HFFc6 (cell line): Measurements from ENCODE around the gene KRT9. TPM values are rescaled to one million over a fixed set of nuclear protein-coding genes. Genes with fewer than 3 reads are reported as not detected.

Source experiments
- DNase-seq: peaks from one replicate; pipeline ENCODE4 v3.0.0-alpha.2; 2018
- H3K27ac Mint-ChIP-seq: 2 replicates; pipeline ENCODE4 v1.8.0; 2020; ENCODE audit warnings: mild to moderate bottlenecking, mixed read lengths
- H3K27me3 Mint-ChIP-seq: 2 replicates; pipeline ENCODE4 v1.8.0; 2021; ENCODE audit warnings: mild to moderate bottlenecking, moderate library complexity, mixed read lengths; ENCODE audit not compliant: insufficient read depth
- H3K36me3 Mint-ChIP-seq: 2 replicates; pipeline ENCODE4 v1.8.0; 2021; ENCODE audit warnings: low read depth, mixed read lengths
- H3K4me1 Mint-ChIP-seq: 2 replicates; pipeline ENCODE4 v1.8.0; 2020; ENCODE audit warnings: low read depth, mixed read lengths
- H3K4me3 Mint-ChIP-seq: 2 replicates; pipeline ENCODE4 v1.8.0; 2020; ENCODE audit warnings: mild to moderate bottlenecking, moderate library complexity, mixed read lengths
- H3K9me3 Mint-ChIP-seq: 2 replicates; pipeline ENCODE4 v1.8.0; 2020; ENCODE audit warnings: mild to moderate bottlenecking, mixed read lengths
- CTCF ChIP-seq: fragments of 200-600 bp; sonication (generic); IDR thresholded peaks from 2 replicates; pipeline ENCODE4 v1.5.0; 2021; ENCODE audit warnings: antibody characterized with exemption, mild to moderate bottlenecking
- total RNA-seq, 6 experiments: library from RNA; stranded (reverse); fragmentation: NEBNext Ultra II Directional; extraction: Animal tissue kit (Norgen Biotek cat#: 25700); gene quantifications; 2 replicates in 1 of 6; 3 replicates in 5 of 6; pipeline ENCODE4 v1.2.3, GENCODE V29; 2021

KRT9 gene
- total RNA-seq, 6 experiments from 2014 or later, result not detected

- H3K27me3 Mint-ChIP-seq, result peaks cover 56% of the 10 kb centered on the region
Observed at GRCh38 chr17:41565338-41565737, 6.5 kb downstream of the KRT9 start.

GRCh38 chr17:41563607-41564170, 8.2 kb downstream of the KRT9 start:
- Mint-ChIP-seq H3K36me3 (no peaks in the 10 kb centered on the region), H3K9me3 (no peaks in the 10 kb centered on the region), H3K27me3 (peaks cover 44% of the 10 kb centered on the region), H3K4me3 (no peak overlapping the region), H3K27ac (no peak overlapping the region), H3K4me1 (peaks cover 12% of the 10 kb centered on the region)
- TF ChIP-seq CTCF, result no peak
- DNase-seq, result no peak

More at GRCh38 chr17:41565338-41565737, 6.5 kb downstream of the KRT9 start:
- Mint-ChIP-seq H3K4me3 (no peak overlapping the region), H3K36me3 (no peaks in the 10 kb centered on the region), H3K27ac (no peak overlapping the region), H3K4me1 (no peaks in the 10 kb centered on the region), H3K9me3 (no peaks in the 10 kb centered on the region)
- no peak for TF ChIP-seq CTCF
- DNase-seq, result no peak

- Mint-ChIP-seq H3K4me1 (peaks cover 16% of the 10 kb centered on the region), H3K27me3 (peaks cover 34% of the 10 kb centered on the region), H3K36me3 (no peaks in the 10 kb centered on the region), H3K9me3 (no peaks in the 10 kb centered on the region), H3K4me3 (no peak overlapping the region), H3K27ac (no peak overlapping the region)
- DNase-seq, result no peak
- no peak for TF ChIP-seq CTCF
Observed at GRCh38 chr17:41561554-41561953, 10.3 kb downstream of the KRT9 start.

GRCh38 chr17:41559548-41559947, 12.3 kb downstream of the KRT9 start:
- Mint-ChIP-seq H3K4me3 (no peak overlapping the region), H3K4me1 (peaks cover 21% of the 10 kb centered on the region), H3K27ac (no peak overlapping the region), H3K27me3 (peaks cover 31% of the 10 kb centered on the region), H3K9me3 (no peaks in the 10 kb centered on the region), H3K36me3 (no peaks in the 10 kb centered on the region)
- peak; percentile 16 for DNase-seq
- TF ChIP-seq CTCF, result no peak

- no peak for DNase-seq
- H3K9me3 Mint-ChIP-seq, result no peaks in the 10 kb centered on the region
- H3K4me3 Mint-ChIP-seq, result no peak overlapping the region
- no peak overlapping the region for H3K27ac Mint-ChIP-seq
- TF ChIP-seq CTCF, result no peak
- no peaks in the 10 kb centered on the region for H3K36me3 Mint-ChIP-seq
- peaks cover 32% of the 10 kb centered on the region for H3K4me1 Mint-ChIP-seq
- peaks cover 21% of the 10 kb centered on the region for H3K27me3 Mint-ChIP-seq
Observed at GRCh38 chr17:41556931-41557330, 14.9 kb downstream of the KRT9 start.

- Mint-ChIP-seq H3K27me3 (peaks cover 18% of the 10 kb centered on the region), H3K9me3 (no peaks in the 10 kb centered on the region), H3K4me1 (peaks cover 36% of the 10 kb centered on the region), H3K36me3 (no peaks in the 10 kb centered on the region), H3K4me3 (no peak overlapping the region), H3K27ac (no peak overlapping the region)
- no peak for TF ChIP-seq CTCF
- no peak for DNase-seq
Observed at GRCh38 chr17:41556306-41556705, 15.6 kb downstream of the KRT9 start.
